Body of pancreas (tissue), 4 donors: ENCODE data around the gene EFCAB6. TPM values are rescaled to one million over a fixed set of nuclear protein-coding genes. Genes with fewer than 3 reads are reported as not detected.

ENCODE experiments used
- ATAC-seq: fragments of 150-250 bp; one replicate; pipeline ENCODE4 v1.9.1; 2016
- DNase-seq, 4 donors: peaks; one replicate each; pipeline ENCODE4 v3.0.0-alpha.2; 2019
- H3K27ac ChIP-seq, 4 donors: fragments of 200-600 bp; sonication (generic); 1 replicate in 3 of 4; 2 replicates in 1 of 4; pipeline versions ENCODE4 v1.5.1 to v1.6.1; 2016 to 2019; ENCODE audit warnings: mild to moderate bottlenecking in 1 of 4, mixed read lengths in 1 of 4, moderate library complexity in 1 of 4
- H3K27me3 ChIP-seq, 2 donors: fragments of 200-600 bp; sonication (generic); one replicate each; pipeline ENCODE4 v1.6.0; 2016; ENCODE audit warnings: mild to moderate bottlenecking in 1 of 2
- H3K36me3 ChIP-seq, 2 donors: fragments of 200-600 bp; sonication (generic); replicated peaks in 1 of 2; 2 replicates each; pipeline ENCODE4 v1.5.1; 2016; ENCODE audit warnings: low read depth in 2 of 2; ENCODE audit not compliant: insufficient read depth in 1 of 2
- H3K4me1 ChIP-seq: fragments of 200-600 bp; sonication (generic); one replicate; pipeline ENCODE4 v1.6.0; 2016
- H3K4me3 ChIP-seq, 2 donors: fragments of 200-600 bp; sonication (generic); 1 replicate in 1 of 2; 2 replicates in 1 of 2; pipeline ENCODE4 v1.5.1; 2016 to 2019
- H3K9me3 ChIP-seq, 3 donors: fragments of 200-600 bp; sonication (generic); 1 replicate in 2 of 3; 2 replicates in 1 of 3; pipeline ENCODE4 v1.5.1; 2016
- CTCF ChIP-seq, 7 experiments: fragments of 450-650 bp in 4 of 7; fragments of 200-600 bp in 3 of 7; sonication (generic) in 3 of 7; IDR thresholded peaks; one replicate each; pipeline ENCODE4 v1.5.1; 2016 to 2019; ENCODE audit warnings: antibody characterized with exemption in 7 of 7
- POLR2A ChIP-seq, 3 donors: fragments of 450-650 bp; IDR thresholded peaks; one replicate each; pipeline ENCODE4 v1.6.1; 2016; ENCODE audit warnings: antibody characterized with exemption in 3 of 3, mild to moderate bottlenecking in 2 of 3
- WGBS, 2 donors: methylation state at CpG; one replicate each; pipeline ENCODE4 v1.1.5; 2017; 5-methylcytosine and 5-hydroxymethylcytosine counted together
- intact Hi-C: fragments of 100-400 bp; cut with DNase I; formaldehyde crosslinking; loops from one replicate; pipeline ENCODE4 v1.15.1; 2023
- total RNA-seq, 2 donors: library from RNA; depleted of rRNA; stranded (reverse); fragments of >200 nt; gene quantifications; one replicate each; pipeline ENCODE4 v1.1.0, GENCODE V29; 2016

Gene EFCAB6
- total RNA-seq, 2 donors from 2014 or later, result 4.0 to 4.4 TPM

GRCh38 chr22:43500792-43501785 lies 311.0 kb downstream of the EFCAB6 start:
- WGBS, 2 donors, result 49 to 53% methylated on average over 20 to 22 of the region's 22 CpGs
- DNase-seq (no peak), ATAC-seq (no peak)
- TF ChIP-seq CTCF (IDR thresholded peaks at IDR 0.05) (no peak), POLR2A (IDR thresholded peaks at IDR 0.05) (no peak)
- intact Hi-C loops, result no loop called here
- no peaks in the 10 kb centered on the region for H3K9me3 ChIP-seq
- H3K4me3 ChIP-seq, result no peak overlapping the region
- no peaks in the 10 kb centered on the region for H3K36me3 ChIP-seq
- no peaks in the 10 kb centered on the region for H3K4me1 ChIP-seq
- H3K27me3 ChIP-seq, result no peaks in the 10 kb centered on the region
- no peak overlapping the region for H3K27ac ChIP-seq

GRCh38 chr22:43498856-43499253 lies 313.2 kb downstream of the EFCAB6 start:
- TF ChIP-seq POLR2A (IDR thresholded peaks at IDR 0.05) (no peak), CTCF (IDR thresholded peaks at IDR 0.05) (no peak)
- 70 to 79% methylated on average over 1 of the region's 1 CpG for WGBS, 2 donors
- ATAC-seq, result no peak

DNA sequence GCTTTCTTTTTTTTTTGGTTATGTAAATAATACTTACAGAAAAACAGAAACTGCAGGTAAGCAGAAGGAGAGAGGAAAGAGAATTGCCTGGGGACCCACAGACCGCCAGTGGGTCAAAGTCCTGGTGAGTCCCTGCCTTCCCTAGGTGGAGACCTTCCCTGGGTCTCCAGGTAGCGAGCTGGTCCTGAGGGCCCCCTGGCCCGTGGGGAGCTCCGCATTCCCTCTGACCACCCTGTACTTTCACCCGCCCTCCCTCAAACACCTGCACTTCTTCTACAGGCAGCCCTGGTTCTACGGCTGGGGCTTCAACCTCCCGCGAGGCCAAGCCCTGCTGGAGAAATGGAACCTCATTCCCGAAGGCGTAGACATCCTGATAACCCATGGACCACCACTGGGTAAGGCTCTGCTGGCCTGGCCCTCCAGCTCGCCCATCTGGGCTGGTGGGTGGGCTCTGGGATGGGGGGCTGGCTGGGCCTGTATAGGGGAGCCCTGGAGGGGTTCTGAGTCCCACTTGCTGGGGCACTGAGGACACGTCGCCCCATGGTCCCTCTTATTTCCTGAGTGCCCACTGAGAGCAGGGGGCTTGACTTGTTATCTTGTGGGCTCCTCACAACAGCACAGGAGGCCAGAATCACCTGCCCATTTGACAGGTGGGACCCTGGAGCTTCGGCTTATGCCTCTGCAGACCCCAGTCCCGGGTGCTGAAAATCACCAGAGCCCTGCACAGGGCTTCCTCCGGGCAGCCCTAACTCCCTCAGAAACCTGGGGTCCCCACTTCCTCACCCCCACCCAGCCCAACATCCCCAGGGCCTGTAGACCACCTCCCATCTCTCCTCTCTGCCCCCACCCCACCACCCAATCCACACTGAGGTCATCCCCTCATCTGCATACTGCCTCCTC lies 313.9 kb downstream of the EFCAB6 start:
- WGBS, 2 donors, result 74% methylated on average over 12 to 14 of the region's 16 CpGs
- no peaks in the 10 kb centered on the region for H3K4me1 ChIP-seq
- no peak overlapping the region for H3K4me3 ChIP-seq
- DNase-seq (no peak), ATAC-seq (no peak)
- no peak overlapping the region for H3K27ac ChIP-seq
- no peak for TF ChIP-seq POLR2A (IDR thresholded peaks at IDR 0.05)
- no peak for TF ChIP-seq CTCF (IDR thresholded peaks at IDR 0.05)
- H3K27me3 ChIP-seq, result no peaks in the 10 kb centered on the region
- intact Hi-C loops, result no loop called here
- H3K9me3 ChIP-seq, result no peaks in the 10 kb centered on the region
- no peaks in the 10 kb centered on the region for H3K36me3 ChIP-seq

More at GRCh38 chr22:43498856-43499253, 313.2 kb downstream of the EFCAB6 start:
- DNase-seq, result no peak
- Histone ChIP-seq H3K27ac (no peak overlapping the region), H3K9me3 (no peaks in the 10 kb centered on the region), H3K36me3 (no peaks in the 10 kb centered on the region), H3K4me3 (no peak overlapping the region), H3K27me3 (no peaks in the 10 kb centered on the region), H3K4me1 (no peaks in the 10 kb centered on the region)
- intact Hi-C loops, result no loop called here

GRCh38 chr22:43493297-43493696 lies 318.8 kb downstream of the EFCAB6 start:
- WGBS, 2 donors, result 77 to 89% methylated on average over 3 to 5 of the region's 5 CpGs
- H3K4me3 ChIP-seq, result no peak overlapping the region
- H3K36me3 ChIP-seq, result no peaks in the 10 kb centered on the region
- H3K27me3 ChIP-seq, result no peaks in the 10 kb centered on the region
- H3K4me1 ChIP-seq, result no peaks in the 10 kb centered on the region
- TF ChIP-seq CTCF (IDR thresholded peaks at IDR 0.05) (no peak), POLR2A (IDR thresholded peaks at IDR 0.05) (no peak)
- H3K9me3 ChIP-seq, result no peaks in the 10 kb centered on the region
- ATAC-seq (no peak), DNase-seq (no peak)
- intact Hi-C loops, result no loop called here
- H3K27ac ChIP-seq, result no peak overlapping the region
